Activated CD4-positive, alpha-beta T cell treated with anti-CD3 and anti-CD28 coated beads for 36 hours (primary cell): ENCODE measurements around the gene ALMS1. TPM values are rescaled to one million over a fixed set of nuclear protein-coding genes. Genes with fewer than 3 reads are reported as not detected.
"Not testable (repeated sequence)": the region's sequence is repeated elsewhere in the genome, so short reads cannot be mapped to it uniquely, and the experiment has no call there.

Experiments used
- ATAC-seq: fragments of 200-7000 bp; cut with Tn5 transposase; one replicate; pipeline ENCODE4 v1.10.0; 2021; ENCODE audit warnings: mild to moderate bottlenecking, moderate library complexity
- CTCF ChIA-PET: fragments of 350-600 bp; sonication (Branson Sonifier 250); formaldehyde crosslinking; loops from one replicate; lab custom pipeline; 2021; ENCODE audit warnings: antibody characterized with exemption; lab: Charles Lee
- POLR2A ChIA-PET: fragments of 350-600 bp; sonication (Branson Sonifier 250); formaldehyde crosslinking; loops from one replicate; lab custom pipeline; 2021; ENCODE audit warnings: antibody characterized with exemption, inconsistent platforms; lab: Charles Lee
- DNase-seq: peaks from one replicate; pipeline ENCODE4 v3.0.0-alpha.2; 2020
- H3K27ac Mint-ChIP-seq: one replicate; pipeline ENCODE4 v1.8.0; 2021; ENCODE audit warnings: mixed read lengths
- H3K27me3 Mint-ChIP-seq: one replicate; pipeline ENCODE4 v1.8.0; 2021; ENCODE audit warnings: mixed read lengths
- H3K36me3 Mint-ChIP-seq: one replicate; pipeline ENCODE4 v1.8.0; 2021; ENCODE audit warnings: low read depth, mixed read lengths
- H3K4me1 Mint-ChIP-seq: one replicate; pipeline ENCODE4 v1.8.0; 2021; ENCODE audit warnings: mixed read lengths
- H3K4me3 Mint-ChIP-seq: one replicate; pipeline ENCODE4 v1.8.0; 2021; ENCODE audit warnings: mild to moderate bottlenecking, moderate library complexity, mixed read lengths
- H3K9me3 Mint-ChIP-seq: one replicate; pipeline ENCODE4 v1.8.0; 2021; ENCODE audit warnings: low read depth, mixed read lengths
- intact Hi-C, 2 experiments: fragments of 100-400 bp; cut with DNase I in 1 of 2; cut with micrococcal nuclease in 1 of 2; formaldehyde crosslinking; loops; one replicate each; pipeline versions ENCODE4 v1.14.2 to v1.15.1; 2022 to 2024; cut with DNase I, micrococcal nuclease
- total RNA-seq, 2 experiments: library from RNA; stranded (reverse); gene quantifications; one replicate each; pipeline ENCODE4 v1.2.3, GENCODE V29; 2021

Gene ALMS1, protein sequence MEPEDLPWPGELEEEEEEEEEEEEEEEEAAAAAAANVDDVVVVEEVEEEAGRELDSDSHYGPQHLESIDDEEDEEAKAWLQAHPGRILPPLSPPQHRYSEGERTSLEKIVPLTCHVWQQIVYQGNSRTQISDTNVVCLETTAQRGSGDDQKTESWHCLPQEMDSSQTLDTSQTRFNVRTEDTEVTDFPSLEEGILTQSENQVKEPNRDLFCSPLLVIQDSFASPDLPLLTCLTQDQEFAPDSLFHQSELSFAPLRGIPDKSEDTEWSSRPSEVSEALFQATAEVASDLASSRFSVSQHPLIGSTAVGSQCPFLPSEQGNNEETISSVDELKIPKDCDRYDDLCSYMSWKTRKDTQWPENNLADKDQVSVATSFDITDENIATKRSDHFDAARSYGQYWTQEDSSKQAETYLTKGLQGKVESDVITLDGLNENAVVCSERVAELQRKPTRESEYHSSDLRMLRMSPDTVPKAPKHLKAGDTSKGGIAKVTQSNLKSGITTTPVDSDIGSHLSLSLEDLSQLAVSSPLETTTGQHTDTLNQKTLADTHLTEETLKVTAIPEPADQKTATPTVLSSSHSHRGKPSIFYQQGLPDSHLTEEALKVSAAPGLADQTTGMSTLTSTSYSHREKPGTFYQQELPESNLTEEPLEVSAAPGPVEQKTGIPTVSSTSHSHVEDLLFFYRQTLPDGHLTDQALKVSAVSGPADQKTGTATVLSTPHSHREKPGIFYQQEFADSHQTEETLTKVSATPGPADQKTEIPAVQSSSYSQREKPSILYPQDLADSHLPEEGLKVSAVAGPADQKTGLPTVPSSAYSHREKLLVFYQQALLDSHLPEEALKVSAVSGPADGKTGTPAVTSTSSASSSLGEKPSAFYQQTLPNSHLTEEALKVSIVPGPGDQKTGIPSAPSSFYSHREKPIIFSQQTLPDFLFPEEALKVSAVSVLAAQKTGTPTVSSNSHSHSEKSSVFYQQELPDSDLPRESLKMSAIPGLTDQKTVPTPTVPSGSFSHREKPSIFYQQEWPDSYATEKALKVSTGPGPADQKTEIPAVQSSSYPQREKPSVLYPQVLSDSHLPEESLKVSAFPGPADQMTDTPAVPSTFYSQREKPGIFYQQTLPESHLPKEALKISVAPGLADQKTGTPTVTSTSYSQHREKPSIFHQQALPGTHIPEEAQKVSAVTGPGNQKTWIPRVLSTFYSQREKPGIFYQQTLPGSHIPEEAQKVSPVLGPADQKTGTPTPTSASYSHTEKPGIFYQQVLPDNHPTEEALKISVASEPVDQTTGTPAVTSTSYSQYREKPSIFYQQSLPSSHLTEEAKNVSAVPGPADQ (N-terminal part only)
- total RNA-seq, result 10 to 100 TPM; 19.2 to 24.0 TPM

DNA sequence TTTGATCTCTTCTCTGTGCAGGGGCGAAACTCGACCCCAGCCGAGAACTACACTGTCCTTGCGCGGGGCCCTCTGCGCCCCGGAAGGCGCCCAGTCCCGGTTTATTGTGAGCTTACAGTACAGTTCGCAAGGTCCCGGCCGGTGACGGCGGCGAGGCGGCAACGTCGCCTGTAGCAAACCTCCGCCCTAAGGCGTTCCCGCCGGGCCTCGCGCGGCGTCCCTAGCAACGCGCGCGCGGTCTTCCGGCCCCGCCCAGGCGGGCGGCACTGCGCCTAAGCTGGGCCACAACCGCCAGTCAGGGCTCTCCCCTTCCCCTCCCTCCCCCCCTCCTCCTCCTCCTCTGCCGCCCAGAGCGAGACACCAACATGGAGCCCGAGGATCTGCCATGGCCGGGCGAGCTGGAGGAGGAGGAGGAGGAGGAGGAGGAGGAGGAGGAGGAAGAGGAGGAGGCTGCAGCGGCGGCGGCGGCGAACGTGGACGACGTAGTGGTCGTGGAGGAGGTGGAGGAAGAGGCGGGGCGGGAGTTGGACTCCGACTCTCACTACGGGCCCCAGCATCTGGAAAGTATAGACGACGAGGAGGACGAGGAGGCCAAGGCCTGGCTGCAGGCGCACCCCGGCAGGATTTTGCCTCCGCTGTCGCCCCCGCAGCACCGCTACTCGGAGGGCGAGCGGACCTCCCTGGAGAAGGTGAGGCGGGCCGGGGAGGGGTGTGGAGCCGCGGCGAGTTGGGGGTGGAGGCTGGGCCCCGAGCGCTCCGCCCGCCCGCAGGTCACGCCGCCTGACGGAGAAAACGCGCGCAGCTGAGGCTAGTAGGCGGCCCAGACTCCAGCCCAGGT, at the start of gene ALMS1:
Gene ALMS1, plus strand, starts transcription at position 333 of the 838 bp plus-strand sequence. Its CDS starts 33 bp downstream, at position 366.
- peak within 1 kb of the TSS; percentile 91 for H3K4me3 Mint-ChIP-seq
- ChIA-PET CTCF (interaction anchor here (0.5 to 0.8 kb wide), 4 partner anchors 92 to 161 kb away, joined by 3 to 5 read pairs (median 4); no protein-coding TSS in a partner anchor), POLR2A (interaction anchor here (0.6 to 1.2 kb wide), 3 partner anchors 101 to 351 kb away, joined by 3 to 4 read pairs (median 3); partner anchors contain the start of genes CCT7, FBXO41 and TPRKB)
- H3K27ac Mint-ChIP-seq, result peak within 1 kb of the TSS; percentile 91
- no peaks in the 10 kb centered on the region for H3K27me3 Mint-ChIP-seq
- H3K9me3 Mint-ChIP-seq, result no peaks in the 10 kb centered on the region
- peaks cover 27% of the 10 kb centered on the region for H3K4me1 Mint-ChIP-seq
- peaks cover 2% of the 10 kb centered on the region for H3K36me3 Mint-ChIP-seq
- intact Hi-C loops, result loop anchor here (1.0 to 10.0 kb wide), 17 partner anchors 92 to 1572 kb away; partner anchors contain the start of genes CCT7 (in 2 of the 2), EGR4 (in 2 of the 2), SMYD5 (in 2 of the 2) and CCDC142 (in 1 of the 2)
- DNase-seq (peak; percentile 94), ATAC-seq (peak; percentile 89)

DNA sequence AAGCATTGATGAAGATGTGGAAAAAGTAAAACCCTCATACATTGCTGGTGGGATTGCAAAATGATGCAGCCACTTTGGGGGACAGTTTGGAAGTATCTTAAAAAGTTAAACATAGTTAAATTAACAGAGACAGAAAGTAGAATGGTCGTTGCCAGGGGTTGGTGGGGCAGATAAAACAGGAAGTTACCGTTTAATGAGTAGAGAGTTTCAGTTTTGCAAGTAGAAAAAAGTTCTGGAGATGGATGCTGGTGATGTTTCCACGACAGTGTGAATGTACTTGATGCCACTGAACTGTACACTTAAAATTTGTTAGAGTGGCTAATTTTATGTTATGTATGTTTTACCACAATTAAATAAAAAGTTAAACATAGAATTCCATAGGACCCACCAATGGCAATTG, 47.8 kb upstream of the ALMS1 start:
- Mint-ChIP-seq H3K27me3 (peaks cover 7% of the 10 kb centered on the region), H3K4me3 (no peak overlapping the region), H3K27ac (no peak overlapping the region), H3K4me1 (no peaks in the 10 kb centered on the region), H3K36me3 (no peaks in the 10 kb centered on the region), H3K9me3 (peaks cover 9% of the 10 kb centered on the region)
- ChIA-PET POLR2A (no interaction called here), CTCF (no interaction called here)
- intact Hi-C loops, result no loop called here
- no peak for ATAC-seq
- DNase-seq, result no peak

DNA sequence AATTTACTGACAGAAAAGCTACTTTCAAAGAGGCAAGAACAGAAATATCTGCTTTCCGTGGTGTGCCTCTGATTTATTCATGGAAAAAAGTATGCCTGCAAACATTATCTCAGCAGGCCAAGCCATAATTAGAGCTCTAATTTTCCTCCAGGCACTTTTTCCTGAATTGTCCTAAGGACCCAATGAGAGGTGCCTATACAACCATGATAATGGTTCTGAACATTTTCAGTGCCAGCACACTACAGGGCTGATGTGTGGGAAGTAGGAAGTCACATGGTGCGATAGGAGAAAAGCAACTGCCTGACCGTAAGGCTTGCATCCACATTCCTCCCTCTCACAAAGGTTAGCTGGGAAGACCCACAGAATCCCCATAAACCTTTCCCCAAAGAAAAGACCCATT, 46.4 kb upstream of the ALMS1 start:
- intact Hi-C loops, result no loop called here
- H3K36me3 Mint-ChIP-seq, result no peaks in the 10 kb centered on the region
- peaks cover 7% of the 10 kb centered on the region for H3K27me3 Mint-ChIP-seq
- no peak for ATAC-seq
- no peak for DNase-seq
- H3K9me3 Mint-ChIP-seq, result peaks cover 5% of the 10 kb centered on the region
- H3K27ac Mint-ChIP-seq, result no peak overlapping the region
- ChIA-PET CTCF (interaction anchor here (0.9 kb wide), 1 partner anchor 19 kb away, joined by 5 read pairs; no protein-coding TSS in a partner anchor), POLR2A (no interaction called here)
- H3K4me1 Mint-ChIP-seq, result no peaks in the 10 kb centered on the region
- H3K4me3 Mint-ChIP-seq, result no peak overlapping the region

DNA sequence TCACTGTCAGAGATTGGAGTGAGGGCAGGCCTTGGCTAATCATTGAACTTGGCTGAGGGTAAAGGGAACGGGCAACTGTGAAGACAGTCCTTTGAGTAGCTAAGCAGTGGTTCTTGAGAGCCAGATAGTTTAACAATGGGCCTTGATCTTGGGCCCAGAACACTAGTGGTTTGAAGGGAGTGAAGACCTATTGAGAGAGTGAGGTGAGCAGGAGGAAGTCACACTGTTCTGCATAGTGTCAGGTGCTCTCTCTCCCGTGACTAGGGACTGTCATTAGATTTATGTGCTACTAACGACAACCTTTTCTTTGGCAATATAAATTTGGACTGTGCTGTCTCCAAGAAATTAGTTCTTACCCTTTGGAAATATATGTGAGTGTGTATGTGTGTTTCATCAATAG, 44.6 kb upstream of the ALMS1 start:
- DNase-seq (no peak), ATAC-seq (no peak)
- H3K4me3 Mint-ChIP-seq, result no peak overlapping the region
- H3K36me3 Mint-ChIP-seq, result no peaks in the 10 kb centered on the region
- H3K27me3 Mint-ChIP-seq, result peaks cover 7% of the 10 kb centered on the region
- POLR2A ChIA-PET, result interaction anchor here (0.6 kb wide), 1 partner anchor 319 kb away, joined by 3 read pairs; no protein-coding TSS in a partner anchor
- no peak overlapping the region for H3K27ac Mint-ChIP-seq
- H3K9me3 Mint-ChIP-seq, result no peaks in the 10 kb centered on the region
- intact Hi-C loops, result no loop called here
- CTCF ChIA-PET, result no interaction called here
- no peaks in the 10 kb centered on the region for H3K4me1 Mint-ChIP-seq

DNA sequence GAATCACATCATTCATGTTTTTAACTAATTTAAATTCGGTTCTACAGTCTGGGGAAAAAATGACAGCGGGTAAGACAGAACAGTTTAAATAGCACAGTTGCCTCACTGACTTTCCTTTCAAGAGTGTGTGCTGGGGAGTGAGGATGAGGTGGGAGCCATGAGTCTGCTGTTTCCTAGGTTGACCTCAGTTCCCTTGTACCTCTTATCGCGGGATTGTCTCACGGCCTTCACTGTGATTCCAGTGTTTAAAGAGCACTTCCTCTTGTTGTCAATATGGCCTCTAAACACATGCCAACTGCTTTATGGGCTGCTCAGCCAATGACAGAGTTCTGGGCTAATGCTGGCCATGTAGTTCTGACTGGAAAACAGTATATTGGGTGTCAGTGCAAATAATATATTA, 41.6 kb upstream of the ALMS1 start:
- DNase-seq (no peak), ATAC-seq (no peak)
- H3K4me1 Mint-ChIP-seq, result no peaks in the 10 kb centered on the region
- H3K27ac Mint-ChIP-seq, result no peak overlapping the region
- H3K9me3 Mint-ChIP-seq, result no peaks in the 10 kb centered on the region
- no peak overlapping the region for H3K4me3 Mint-ChIP-seq
- POLR2A ChIA-PET, result no interaction called here
- intact Hi-C loops, result no loop called here
- H3K27me3 Mint-ChIP-seq, result peaks cover 11% of the 10 kb centered on the region
- no peaks in the 10 kb centered on the region for H3K36me3 Mint-ChIP-seq
- CTCF ChIA-PET, result interaction anchor here (1.0 kb wide), 1 partner anchor 53 kb away, joined by 3 read pairs; no protein-coding TSS in a partner anchor

DNA sequence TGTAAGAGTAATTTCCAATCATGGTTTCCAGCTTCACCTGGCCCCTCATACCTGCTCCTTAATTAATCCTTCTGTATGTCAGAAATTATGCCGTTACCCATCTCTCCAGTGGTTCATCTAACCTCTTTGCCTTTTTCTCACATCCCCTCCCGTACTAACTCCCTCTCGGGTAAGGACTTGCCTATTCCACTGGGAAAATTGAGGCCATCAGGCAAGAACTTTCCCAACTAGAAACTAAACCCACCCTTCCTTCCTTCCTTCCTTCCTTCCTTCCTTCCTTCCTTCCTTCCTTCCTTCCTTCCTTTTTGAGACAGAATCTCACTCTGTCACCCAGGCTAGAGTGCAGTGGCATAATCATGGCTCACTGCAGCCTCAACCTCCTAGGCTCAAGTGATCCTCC, 40.9 kb upstream of the ALMS1 start:
- CTCF ChIA-PET, H3K4me3 Mint-ChIP-seq, intact Hi-C loops, H3K9me3 Mint-ChIP-seq, DNase-seq, H3K27ac Mint-ChIP-seq, ATAC-seq, H3K36me3 Mint-ChIP-seq, POLR2A ChIA-PET, H3K4me1 Mint-ChIP-seq: not testable (repeated sequence)
- H3K27me3 Mint-ChIP-seq, result peaks cover 12% of the 10 kb centered on the region

DNA sequence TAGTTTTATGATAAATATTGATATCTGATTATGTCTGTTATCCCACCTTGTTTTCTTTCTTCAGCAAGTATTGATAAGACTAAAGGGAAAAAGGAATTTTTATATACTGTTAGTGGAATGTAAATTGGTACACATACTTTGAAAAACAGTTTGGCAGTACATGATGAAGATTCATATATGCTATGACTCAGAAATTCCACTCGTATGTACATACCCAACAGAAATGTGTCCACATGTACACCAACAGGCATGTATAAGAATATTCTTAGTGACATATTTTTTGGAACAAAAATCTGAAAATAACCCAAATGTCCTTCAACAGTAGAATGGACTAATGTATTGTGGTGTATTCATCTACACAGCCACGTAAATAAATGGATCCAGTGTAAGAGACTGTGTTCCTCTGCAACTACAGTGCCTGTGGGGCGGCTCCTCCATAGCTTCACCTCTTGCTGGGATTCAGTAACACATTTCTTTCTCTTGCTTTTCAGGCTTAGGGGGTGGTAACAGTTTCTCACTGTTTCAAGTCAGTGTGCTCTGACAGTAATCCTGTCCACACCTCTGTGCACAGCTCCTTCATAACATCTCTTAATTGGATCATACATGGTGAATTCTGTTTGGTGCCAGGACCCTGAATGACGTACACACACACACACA, 35.5 kb upstream of the ALMS1 start:
- intact Hi-C loops, result no loop called here
- ChIA-PET CTCF (no interaction called here), POLR2A (no interaction called here)
- DNase-seq (no peak), ATAC-seq (no peak)
- H3K27me3 Mint-ChIP-seq, result peaks cover 16% of the 10 kb centered on the region
- H3K9me3 Mint-ChIP-seq, result no peaks in the 10 kb centered on the region
- no peak overlapping the region for H3K27ac Mint-ChIP-seq
- H3K4me3 Mint-ChIP-seq, result no peak overlapping the region
- H3K4me1 Mint-ChIP-seq, result no peaks in the 10 kb centered on the region
- H3K36me3 Mint-ChIP-seq, result no peaks in the 10 kb centered on the region

DNA sequence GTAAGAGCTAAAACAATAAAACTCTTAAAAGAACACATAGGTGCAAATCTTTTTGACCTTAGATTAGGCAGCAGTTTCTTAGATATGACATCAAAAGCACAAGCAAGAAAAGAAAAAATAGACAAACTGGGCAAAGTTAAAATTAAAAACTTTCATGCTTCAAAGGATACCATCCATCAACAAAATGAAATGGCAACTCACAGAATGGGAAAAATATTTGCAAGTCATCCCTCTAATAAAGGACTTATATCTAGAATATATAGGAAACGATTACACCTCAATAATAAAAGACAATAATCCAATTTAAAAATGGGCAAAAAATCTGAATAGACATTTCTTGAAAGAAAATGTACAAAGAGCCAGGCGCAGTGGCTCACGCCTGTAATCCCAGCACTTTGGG, 29.5 kb upstream of the ALMS1 start:
- no peak overlapping the region for H3K27ac Mint-ChIP-seq
- CTCF ChIA-PET, result no interaction called here
- H3K36me3 Mint-ChIP-seq, result no peaks in the 10 kb centered on the region
- no peaks in the 10 kb centered on the region for H3K27me3 Mint-ChIP-seq
- intact Hi-C loops, result no loop called here
- H3K4me3 Mint-ChIP-seq, result no peak overlapping the region
- no peaks in the 10 kb centered on the region for H3K4me1 Mint-ChIP-seq
- POLR2A ChIA-PET, result no interaction called here
- no peak for DNase-seq
- H3K9me3 Mint-ChIP-seq, result no peaks in the 10 kb centered on the region
- no peak for ATAC-seq

DNA sequence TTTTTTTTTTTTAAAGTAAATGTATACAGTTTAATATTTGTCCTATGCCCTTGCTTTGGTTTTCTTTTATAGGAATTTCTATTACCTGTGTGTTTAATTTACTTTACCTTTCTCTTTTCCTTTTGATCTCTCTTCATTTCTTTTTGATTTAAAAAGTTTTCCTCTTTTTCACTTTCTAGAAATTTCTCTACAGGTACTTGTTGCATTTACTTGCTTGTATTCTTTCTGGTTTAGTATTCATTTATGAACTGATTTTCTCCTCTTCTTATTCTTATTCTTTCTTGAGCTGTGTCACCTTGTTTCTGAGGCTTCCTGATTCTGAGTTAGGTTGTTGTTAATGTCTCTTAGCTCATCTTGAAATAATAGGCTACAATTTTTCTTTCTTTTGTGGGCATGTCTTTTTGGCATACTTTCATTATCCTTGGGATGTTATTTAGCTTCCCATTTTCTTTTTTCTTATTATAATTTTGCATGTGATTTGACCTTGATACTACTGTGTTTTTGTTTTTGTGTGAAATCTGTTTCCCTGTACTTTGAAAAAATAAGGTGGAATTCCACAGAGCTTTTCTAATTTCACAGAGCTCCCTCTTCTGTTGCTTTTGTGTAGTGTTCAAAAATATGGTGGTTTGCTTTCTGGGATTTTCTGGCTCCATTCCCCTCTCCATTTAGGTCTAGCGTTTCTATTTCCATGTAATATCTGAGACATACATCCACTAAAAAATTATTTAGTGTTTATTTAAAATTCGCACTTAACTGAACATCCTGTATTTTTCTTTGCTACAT, 25.5 kb upstream of the ALMS1 start:
- POLR2A ChIA-PET, result interaction anchor here (0.7 kb wide), 1 partner anchor 58 kb away, joined by 5 read pairs; no protein-coding TSS in a partner anchor
- DNase-seq (no peak), ATAC-seq (no peak)
- CTCF ChIA-PET, result interaction anchor here (0.6 to 1.4 kb wide), 4 partner anchors 8 to 301 kb away, joined by 3 to 4 read pairs (median 4); no protein-coding TSS in a partner anchor
- H3K4me1 Mint-ChIP-seq, result no peaks in the 10 kb centered on the region
- intact Hi-C loops, result no loop called here
- no peak overlapping the region for H3K4me3 Mint-ChIP-seq
- H3K27me3 Mint-ChIP-seq, result no peaks in the 10 kb centered on the region
- no peaks in the 10 kb centered on the region for H3K9me3 Mint-ChIP-seq
- H3K36me3 Mint-ChIP-seq, result no peaks in the 10 kb centered on the region
- no peak overlapping the region for H3K27ac Mint-ChIP-seq
